NCI-H2029 treated with DMSO at 0.1 percent for 48 hours (cell line): ENCODE measurements around the gene RADIL.
"Not testable (repeated sequence)": the region's sequence is repeated elsewhere in the genome, so short reads cannot be mapped to it uniquely, and the experiment has no call there.

Experiments
- DNase-seq: peaks from one replicate; lab custom pipeline; 2025; lab: John Stamatoyannopoulos, UW

Gene RADIL

DNA sequence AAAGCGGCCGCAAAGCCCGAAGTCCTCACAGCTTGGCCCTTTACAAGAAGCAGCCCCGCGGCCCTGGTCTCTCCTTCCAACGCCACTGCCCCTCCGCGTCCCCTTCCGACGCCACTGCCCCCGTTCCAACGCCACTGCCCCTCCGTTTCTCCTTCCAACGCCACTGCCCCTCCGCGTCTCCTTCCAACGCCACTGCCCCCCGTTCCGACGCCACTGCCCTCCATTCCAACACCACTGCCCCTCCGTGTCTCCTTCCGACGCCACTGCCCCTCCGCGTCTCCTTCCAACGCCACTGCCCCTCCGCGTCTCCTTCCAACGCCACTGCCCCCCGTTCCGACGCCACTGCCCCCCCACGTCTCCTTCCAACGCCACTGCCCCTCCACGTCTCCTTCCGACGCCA is 75.0 kb downstream of the RADIL start:
- no peak for DNase-seq

DNA sequence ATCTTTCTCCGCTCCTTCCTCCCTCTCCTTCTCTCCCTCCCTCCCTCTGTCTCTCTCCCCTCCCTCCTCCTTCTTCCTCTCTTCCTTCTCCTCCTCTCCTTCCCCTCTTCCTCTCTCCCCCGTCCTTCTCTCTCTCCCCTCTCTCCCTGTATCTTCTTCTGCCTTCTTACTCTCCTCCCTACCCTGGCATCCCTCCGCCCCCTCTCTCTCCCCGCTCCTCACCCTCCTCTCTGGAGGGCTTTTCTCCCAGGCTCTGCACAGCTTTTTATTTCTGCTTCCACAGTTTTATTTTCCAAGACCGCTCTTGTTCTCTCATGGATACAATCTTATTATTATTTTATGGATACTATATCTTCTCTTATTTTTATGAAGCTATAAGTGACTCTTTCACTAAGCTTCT is 75.5 kb downstream of the RADIL start:
- DNase-seq, result no peak

DNA sequence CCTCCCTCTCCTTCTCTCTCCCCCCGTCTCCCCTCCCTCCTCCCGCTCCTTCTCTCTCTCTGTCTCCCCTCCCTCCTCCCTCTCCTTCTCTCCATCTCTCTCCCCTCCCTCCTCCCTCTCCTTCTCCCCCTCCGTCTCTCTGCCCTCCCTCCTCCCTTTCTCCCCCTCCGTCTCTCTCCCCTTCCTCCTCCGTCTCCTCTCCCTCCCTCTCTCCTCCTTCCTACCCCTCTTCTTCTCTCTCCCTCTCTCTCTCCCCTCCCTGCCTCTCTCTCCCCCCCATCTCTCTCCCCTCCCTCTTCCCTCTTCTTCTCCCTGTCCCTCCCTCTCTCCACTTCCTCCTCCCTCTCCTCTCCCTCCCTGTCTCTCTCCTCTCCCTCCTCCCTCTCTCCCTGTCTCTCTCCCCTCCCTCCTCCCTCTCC is 75.9 kb downstream of the RADIL start:
- DNase-seq, result no peak

DNA sequence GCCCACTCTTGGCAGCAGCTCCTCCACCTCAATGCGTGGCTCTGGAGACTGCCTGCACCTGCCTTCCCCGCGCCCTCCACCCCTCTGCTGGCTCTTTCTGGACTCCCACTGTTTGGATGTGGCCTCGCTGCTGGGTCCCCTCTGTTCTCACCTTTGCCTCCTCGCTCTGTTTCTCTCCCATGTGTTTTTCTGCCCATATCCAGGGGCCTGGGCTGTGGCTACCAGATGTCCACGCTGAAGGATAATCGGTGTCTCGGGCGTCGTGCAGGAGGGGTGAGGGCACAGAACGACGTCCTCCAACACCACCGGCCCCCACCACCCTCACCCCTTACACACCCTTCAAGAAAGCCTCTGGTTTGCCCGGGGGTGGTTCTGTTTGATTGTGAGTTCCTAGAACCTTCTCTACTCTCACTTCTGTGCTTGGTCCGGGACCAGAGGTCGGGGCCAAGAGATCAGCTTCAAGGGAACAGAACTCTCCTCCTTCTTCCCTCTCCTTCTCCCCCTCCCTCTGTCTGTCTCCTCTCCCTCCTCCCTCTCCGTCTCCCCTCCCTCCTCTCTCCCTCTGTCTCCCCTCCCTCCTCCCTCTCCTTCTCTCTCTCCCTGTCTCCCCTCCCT is 76.4 kb downstream of the RADIL start:
- DNase-seq, result no peak

DNA sequence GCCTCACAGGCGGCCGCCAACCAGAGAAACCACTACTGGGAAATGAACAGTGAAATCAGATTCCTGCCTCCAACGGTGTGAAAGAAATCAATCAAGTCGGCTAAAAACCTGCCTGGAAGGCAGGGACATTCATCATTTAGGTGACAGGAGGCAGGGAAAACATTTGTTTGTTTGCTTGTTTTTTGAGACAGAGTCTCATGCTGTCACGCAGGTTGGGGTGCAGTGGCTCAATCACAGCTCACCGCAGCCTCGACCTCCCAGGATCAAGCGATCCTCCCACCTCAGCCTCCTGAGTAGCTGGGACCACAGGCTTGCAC is 77.6 kb downstream of the RADIL start:
- no peak for DNase-seq

DNA sequence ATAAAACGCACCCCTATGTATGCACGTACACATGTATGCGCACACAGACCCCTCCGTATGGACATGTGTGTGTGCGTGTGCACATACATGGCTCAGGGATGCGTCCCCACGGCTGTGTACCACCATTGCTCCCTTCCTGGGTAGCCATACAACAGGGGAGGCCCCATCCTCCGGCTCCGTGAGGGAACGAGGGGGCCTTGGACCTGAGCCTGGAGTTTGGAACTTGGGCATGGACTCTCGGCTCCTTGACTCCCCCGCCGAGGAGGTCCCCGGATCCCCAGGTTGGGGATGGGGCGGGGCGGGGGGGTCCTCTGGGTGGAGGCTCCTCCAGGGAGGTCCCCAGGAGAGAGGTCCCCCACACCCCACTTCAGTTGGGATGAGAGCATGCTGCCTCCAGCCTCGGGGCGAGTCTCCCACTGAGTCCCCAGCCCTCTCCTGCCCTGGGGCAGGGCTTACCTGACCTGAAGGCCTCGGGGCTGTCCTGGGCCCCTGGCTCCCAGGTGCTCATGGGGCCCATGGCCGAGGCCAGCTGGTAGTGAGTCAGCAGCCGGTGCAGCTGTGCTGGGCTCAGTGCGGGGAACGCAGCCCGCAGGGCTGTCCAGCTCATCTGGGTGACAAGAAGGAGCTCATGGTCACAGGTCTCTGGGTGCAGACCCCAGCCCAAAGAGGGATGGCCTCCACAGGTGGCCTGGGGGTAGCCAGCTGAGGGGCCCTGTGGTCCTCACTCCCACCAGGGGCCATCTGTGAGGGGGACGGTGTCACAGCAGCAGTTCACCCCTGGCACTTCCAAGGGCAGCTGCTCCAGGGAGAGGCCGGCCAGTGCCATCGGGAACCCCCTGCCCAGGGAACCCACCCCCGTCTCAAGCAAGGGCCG is 78.2 kb downstream of the RADIL start:
- DNase-seq, result no peak

DNA sequence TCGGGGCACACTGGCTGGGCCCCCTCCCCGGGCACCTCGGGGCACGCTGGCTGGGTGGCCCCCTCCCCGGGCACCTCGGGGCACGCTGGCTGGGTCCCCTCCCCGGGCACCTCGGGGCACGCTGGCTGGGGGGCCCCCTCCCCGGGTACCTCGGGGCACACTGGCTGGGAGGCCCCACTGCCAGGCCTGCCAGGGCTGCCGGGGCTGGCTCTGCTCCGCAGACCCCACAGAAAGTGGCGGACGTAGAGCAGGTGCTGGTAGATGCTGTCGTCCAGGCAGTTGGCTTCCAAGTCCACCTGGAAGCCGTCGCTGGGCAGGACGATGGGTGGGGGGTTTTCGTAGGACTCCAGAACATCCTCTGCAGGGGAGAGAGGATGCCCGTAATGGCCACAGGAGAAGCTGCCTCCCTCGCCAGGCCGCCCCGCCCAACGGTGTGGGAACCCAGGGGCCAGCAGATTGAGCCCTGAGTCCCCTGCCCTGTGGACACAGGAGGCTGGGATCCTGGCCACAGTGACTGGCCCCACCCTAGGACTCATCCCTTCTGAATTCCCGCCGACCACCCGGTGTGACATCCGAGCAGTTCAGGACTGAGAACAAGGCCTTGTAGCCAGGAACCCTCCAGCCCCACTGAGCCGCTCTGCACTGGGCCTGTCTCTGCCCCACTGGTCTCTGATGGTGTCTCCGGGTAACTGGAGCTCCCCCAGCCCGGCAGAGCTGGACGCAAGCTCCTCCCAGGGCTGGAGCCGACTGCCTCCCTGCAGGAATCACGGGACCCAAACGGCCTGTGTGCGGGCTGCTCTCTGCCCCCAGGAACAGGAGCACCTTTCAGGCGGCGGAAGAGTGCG is 79.9 kb downstream of the RADIL start:
- no peak for DNase-seq

DNA sequence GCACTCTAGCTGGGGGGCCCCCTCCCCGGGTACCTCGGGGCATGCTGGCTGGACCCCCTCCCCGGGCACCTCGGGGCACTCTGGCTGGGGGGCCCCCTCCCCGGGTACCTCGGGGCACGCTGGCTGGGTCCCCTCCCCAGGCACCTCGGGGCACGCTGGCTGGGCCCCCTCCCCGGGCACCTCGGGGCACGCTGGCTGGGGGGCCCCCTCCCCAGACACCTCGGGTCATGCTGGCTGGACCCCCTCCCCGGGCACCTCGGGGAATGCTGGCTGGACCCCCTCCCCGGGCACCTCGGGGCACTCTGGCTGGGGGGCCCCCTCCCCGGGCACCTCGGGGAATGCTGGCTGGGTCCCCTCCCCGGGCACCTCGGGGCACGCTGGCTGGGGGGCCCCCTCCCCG is 80.9 kb downstream of the RADIL start:
- not testable (repeated sequence) for DNase-seq

DNA sequence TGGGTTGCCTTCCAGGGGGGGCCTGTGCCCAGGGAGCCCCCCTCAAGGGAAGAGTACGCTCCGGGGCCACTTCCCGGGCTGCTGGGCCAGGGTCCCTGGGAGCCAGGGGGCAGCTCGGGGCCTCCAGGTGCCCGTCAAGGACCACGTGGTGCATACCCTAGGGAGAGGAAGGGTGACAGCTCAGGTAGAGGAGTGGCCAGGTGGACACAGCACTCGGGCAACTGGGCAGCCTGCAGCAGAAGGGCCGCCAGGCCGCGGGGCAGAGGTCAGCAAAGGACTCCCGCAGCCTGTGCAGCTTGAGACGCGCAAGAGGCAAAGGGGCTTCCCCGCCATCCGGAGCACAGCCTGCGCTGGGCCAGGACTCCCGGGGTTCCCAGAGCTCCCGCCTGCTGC is 81.7 kb downstream of the RADIL start:
- no peak for DNase-seq

DNA sequence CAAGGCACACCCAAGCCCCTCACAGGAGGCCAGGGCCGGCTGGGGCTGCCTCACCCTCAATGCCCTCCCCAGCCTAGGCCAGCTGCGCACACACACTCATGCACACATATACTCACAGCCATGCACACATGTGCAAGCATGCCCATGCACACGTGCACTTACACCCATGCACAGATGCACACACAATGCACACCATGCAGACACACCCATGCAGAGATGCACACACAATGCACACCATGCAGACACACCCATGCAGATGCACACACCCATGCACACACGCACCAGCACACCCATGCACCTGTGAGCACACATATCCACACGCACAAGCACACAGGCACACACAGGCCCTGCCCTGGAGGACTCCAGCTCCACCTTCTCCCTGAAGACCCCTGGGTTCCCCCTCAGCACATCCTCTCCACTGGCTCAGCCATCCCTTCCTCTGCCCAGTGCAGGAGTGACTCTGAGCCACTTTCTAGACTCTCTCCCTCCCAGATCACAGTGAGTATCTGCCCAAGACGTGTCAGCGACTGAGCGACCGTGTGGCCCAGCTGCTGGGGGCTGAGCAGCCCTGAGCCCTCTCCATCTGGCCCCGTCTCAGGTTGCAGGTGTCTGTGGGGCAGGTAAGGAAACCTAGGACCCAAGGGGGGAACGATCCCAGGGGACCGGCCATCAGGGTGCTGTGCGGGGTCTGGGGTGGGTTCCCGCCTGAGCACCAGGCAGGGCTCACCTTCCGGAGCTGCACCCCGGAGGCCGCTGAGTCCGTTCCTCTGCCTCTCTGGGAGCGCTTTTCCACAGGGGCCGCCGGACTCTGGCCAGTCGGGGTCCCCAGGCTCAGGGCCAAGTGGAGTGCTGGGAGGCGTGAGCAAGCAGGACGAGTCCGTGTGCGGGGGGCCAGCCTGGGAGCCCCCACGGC is 82.3 kb downstream of the RADIL start:
- no peak for DNase-seq

DNA sequence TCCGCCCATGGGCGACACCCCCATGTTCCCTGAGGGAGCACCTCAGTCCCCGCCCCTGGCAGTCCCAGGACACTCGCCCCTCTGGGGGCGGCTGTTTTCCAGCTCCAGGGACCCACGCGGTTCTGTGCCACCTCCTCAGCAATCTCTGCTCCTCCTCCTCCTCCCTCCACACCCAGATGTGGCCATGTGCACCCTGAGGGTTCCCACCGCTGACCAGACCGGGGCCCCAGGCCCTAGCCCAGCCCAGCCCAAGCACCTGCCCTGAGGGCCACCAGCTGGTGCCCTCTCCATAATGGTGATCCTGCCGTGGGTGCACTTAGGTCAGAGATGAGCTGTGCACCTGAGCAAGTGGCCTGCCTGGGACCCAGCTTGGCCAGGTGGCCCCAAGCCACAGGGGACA is 83.0 kb downstream of the RADIL start:
- no peak for DNase-seq

DNA sequence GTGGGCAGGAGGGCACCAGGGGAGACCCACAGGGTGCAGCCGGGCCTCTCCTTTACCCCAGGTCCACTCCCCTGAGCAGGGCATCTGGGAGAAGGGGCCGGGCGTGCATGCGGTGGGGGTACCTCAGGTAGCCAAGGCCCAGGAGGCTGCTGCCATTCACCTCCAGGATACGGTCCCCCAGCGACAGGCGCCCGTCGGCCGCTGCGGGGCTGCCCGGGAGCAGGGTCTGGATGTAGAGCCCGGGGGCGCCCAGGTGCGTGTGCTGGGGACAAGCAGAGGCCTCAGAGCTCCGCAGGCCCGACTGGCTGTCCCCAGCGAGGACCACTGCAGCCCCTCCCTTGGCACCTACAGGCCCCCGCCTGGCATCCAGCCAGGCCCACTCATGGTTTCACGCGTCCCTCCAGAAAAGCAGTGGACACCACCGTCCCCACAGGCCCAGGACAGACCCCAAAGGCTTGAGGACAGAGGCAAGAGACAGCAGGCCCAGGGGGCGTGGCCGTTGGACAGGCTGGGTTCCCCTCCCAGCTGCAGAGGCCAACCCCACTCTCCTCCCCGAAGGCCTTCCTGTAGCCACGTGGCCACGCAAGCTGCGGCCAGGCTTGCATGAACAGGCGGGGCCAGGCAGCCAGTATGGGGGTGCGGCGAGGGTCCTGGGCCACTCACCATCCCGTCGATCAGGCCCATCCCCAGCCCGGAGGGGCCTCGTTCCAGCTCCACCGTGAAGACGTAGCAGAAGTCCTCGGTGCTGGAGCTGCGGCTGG is 83.8 kb downstream of the RADIL start:
- no peak for DNase-seq

DNA sequence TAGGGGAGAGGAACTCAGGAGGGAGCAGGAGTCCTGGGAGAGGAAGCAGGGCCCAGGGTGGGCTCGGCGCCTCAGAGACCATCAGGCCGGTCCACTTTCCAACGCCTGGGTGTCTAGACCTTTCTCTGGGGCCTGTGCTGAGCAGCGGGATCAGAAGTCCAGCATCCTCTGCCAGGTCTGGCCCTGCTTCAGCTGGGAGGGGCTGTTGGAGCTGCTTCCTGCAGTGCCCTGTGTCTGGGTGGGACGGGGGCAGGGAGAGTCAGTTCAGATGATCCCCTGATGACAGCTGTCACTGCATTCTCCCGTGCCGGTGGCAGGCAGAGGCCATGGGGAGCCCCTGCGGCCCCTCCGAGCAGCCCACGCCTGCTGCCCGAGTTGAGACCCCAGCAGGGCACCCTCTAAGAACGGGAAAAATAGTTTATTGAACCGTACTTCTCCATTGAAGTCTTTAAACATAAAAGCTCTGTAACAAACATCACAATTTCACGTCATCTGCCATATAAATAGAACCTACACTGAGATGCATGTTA is 84.7 kb downstream of the RADIL start:
- no peak for DNase-seq

DNA sequence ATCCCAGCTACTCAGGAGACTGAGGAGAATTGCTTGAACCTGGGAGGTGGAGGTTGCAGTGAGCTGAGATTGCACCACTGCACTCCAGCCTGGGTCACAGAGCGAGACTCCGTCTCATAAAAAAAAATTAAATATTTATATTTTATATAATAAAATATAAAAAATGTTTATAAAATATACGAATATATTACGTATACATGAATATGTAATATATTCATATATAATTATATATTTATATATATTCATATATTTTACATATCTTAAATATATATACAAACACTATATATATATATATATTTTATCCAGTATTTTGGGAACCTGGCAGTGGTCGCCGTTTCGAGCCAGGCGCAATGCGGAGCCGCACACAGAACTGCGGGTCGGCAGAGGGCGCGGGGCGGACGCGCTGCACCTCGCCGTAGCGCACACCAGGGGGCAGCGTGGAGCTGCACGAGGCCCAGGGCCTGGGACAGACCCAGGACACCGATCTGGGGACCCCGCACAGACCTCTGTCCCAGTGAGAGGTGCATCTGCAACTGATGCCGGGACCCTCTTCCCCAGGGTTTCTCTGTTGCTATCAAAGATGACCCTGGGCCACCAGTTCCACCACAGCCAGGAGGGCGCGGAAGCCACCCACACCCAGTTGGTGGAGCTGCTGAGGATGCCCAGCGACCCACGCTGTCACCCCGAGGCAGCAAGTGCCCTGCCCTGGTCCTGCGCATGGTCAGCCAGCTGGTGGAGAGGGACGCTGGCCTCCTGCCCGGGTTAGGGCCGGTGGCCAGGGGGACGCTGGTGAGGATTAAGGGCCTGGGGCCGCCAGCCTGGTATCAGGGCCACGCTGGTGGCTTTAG is 85.4 kb downstream of the RADIL start:
- no peak for DNase-seq

DNA sequence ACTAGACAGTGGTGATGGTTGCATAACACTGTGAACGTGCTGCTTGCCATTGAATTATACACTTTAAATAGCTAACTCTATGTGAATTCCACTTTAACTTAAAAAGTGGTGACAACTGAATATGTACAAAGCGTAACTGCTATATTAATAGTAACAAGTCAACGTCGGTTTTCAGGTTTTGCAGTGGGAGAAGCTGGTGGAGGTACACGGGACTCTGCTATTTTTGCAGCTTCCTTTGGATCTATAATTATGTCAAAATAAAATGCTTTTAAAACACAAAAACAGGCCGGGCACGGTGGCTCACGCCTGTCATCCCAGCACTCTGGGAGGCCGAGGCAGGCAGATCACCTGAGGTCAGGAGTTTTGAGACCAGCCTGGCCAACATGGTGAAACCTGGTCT is 87.1 kb downstream of the RADIL start:
- no peak for DNase-seq

DNA sequence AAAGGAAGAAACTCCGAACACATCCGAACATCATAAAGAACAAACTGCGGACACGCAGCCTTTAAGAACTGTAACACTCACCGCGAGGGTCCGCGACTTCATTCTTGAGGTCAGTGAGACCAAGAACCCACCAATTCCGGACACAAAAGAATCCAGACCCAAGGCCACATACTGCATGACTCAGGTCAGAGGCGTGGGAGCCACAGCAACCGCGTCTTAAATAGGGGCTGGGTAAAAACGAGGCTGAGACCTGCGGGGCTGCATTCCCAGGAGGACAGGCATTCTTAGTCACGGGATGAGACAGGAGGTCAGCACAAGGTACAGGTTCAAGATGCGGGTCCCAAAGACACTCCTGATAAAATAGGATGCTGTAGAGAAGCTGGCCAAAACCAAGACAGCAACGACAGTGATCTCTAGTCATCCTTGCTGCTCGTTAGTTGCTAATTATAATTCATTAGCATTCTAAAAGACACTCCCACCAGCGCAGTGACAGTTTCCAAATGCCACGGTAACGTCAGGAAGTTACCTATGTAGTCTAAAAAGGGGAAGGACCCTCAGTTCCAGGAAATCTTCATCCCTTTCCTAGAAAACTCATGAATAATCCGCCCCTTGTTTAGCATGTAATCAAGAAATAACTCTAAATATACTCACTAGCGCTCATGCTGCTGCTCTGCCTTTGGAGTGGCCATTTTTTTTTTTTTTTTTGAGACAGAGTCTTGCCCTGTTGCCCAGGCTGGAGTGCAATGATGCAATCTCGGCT is 88.7 kb downstream of the RADIL start:
- no peak for DNase-seq

DNA sequence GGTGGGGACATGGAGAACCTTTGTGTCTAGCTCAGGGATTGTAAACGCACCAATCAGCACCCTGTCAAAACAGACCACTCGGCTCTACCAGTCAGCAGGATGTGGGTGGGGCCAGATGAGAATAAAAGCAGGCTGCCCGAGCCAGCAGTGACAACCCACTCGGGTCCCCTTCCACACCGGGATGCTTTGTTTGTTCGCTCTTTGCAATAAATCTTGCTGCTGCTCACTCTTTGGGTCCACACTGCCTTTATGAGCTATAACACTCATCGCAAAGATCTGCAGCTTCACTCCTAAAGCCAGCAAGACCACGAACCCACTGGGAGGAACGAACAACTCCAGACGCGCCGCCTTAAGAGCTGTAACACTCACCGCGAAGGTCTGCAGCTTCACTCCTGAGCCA is 89.3 kb downstream of the RADIL start:
- DNase-seq, result not testable (repeated sequence)

DNA sequence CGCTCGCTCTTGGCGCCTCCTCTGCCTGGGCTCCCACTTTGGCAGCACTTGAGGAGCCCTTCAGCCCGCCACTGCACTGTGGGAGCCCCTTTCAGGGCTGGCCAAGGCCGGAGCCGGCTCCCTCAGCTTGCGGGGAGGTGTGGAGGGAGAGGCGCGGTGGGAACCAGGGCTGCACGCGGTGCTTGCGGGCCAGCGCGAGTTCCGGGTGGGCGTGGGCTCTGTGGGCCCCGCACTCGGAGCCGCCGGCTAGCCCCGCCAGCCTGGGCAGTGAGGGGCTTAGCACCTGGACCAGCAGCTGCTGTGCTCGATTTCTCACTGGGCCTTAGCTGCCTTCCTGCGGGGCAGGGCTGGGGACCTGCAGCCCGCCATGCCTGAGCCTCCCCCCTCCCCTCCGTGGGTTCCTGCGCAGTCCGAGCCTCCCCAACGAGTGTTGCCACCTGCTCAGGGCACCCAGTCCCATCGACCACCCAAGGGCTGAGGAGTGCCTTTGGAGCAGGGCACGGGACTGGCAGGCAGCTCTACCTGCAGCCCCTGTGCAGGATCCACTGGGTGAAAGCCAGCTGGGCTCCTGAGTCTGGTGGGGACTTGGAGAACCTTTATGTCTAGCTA is 90.0 kb downstream of the RADIL start:
- DNase-seq, result not testable (repeated sequence)
